ENCODE results near the gene ULK1. TPM values are rescaled to one million over a fixed set of nuclear protein-coding genes. Genes with fewer than 3 reads are reported as not detected.

The ULK1 gene
- total RNA-seq, 1 experiment from 2014 or later, result 67.8 TPM

DNA sequence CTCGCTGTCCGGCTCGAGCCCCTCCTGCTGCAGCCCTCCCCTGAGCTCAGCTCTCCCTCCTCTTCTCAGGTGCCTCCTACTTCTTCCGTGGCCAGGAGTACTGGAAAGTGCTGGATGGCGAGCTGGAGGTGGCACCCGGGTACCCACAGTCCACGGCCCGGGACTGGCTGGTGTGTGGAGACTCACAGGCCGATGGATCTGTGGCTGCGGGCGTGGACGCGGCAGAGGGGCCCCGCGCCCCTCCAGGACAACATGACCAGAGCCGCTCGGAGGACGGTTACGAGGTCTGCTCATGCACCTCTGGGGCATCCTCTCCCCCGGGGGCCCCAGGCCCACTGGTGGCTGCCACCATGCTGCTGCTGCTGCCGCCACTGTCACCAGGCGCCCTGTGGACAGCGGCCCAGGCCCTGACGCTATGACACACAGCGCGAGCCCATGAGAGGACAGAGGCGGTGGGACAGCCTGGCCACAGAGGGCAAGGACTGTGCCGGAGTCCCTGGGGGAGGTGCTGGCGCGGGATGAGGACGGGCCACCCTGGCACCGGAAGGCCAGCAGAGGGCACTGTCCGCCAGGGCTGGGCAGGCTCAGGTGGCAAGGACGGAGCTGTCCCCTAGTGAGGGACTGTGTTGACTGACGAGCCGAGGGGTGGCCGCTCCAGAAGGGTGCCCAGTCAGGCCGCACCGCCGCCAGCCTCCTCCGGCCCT, 43.4 kb upstream of the ULK1 start:
- ATAC-seq (peak; percentile 58), DNase-seq (ENCODE audit: low spot score) (peak; percentile 67)
- Mint-ChIP-seq H3K36me3 (peaks cover 14% of the 10 kb centered on the region), H3K4me1 (peaks cover 4% of the 10 kb centered on the region), H3K27me3 (ENCODE audit: low read depth) (peaks cover 1% of the 10 kb centered on the region; the same call in 1 of the 2 replicates), H3K9me3 (no peaks in the 10 kb centered on the region), H3K27ac (no peak overlapping the region), H3K4me3 (no peak overlapping the region)
- CTCF ChIA-PET, result interaction anchor here (0.6 to 1.5 kb wide), 13 partner anchors 12 to 151 kb away, joined by 3 to 8 read pairs (median 3); partner anchors contain the start of gene PUS1
- TF ChIP-seq CBFB (CRISPR knock-in tag; IDR thresholded peaks at IDR 0.05; ENCODE audit: low read depth) (no peak), FOXK1 (CRISPR knock-in tag; IDR thresholded peaks at IDR 0.05) (no peak), JAZF1 (CRISPR knock-in tag; IDR thresholded peaks at IDR 0.05) (no peak), SOX15 (CRISPR knock-in tag; IDR thresholded peaks at IDR 0.05) (no peak), ZNF317 (CRISPR knock-in tag; IDR thresholded peaks at IDR 0.05; ENCODE audit: borderline replicate concordance, low read depth) (peak; percentile 75), GRHL2 (CRISPR knock-in tag; IDR thresholded peaks at IDR 0.05; ENCODE audit: insufficient replicate concordance, severe bottlenecking) (no peak), ETV6 (CRISPR knock-in tag; IDR thresholded peaks at IDR 0.05) (peak; percentile 16; the same call in 1 of the 2 replicates), FOXP1 (CRISPR knock-in tag; IDR thresholded peaks at IDR 0.05; ENCODE audit: borderline replicate concordance) (0 out of 2 replicates have a peak, but pooled peaks have one; percentile 57), ZNF219 (CRISPR knock-in tag; IDR thresholded peaks at IDR 0.05; ENCODE audit: borderline replicate concordance) (no peak), SMAD4 (CRISPR knock-in tag; IDR thresholded peaks at IDR 0.05) (no peak)
- TF ChIP-seq, protein P1, sequence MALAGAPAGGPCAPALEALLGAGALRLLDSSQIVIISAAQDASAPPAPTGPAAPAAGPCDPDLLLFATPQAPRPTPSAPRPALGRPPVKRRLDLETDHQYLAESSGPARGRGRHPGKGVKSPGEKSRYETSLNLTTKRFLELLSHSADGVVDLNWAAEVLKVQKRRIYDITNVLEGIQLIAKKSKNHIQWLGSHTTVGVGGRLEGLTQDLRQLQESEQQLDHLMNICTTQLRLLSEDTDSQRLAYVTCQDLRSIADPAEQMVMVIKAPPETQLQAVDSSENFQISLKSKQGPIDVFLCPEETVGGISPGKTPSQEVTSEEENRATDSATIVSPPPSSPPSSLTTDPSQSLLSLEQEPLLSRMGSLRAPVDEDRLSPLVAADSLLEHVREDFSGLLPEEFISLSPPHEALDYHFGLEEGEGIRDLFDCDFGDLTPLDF (CRISPR knock-in tag; IDR thresholded peaks at IDR 0.05), result no peak
- TF ChIP-seq, protein P2, sequence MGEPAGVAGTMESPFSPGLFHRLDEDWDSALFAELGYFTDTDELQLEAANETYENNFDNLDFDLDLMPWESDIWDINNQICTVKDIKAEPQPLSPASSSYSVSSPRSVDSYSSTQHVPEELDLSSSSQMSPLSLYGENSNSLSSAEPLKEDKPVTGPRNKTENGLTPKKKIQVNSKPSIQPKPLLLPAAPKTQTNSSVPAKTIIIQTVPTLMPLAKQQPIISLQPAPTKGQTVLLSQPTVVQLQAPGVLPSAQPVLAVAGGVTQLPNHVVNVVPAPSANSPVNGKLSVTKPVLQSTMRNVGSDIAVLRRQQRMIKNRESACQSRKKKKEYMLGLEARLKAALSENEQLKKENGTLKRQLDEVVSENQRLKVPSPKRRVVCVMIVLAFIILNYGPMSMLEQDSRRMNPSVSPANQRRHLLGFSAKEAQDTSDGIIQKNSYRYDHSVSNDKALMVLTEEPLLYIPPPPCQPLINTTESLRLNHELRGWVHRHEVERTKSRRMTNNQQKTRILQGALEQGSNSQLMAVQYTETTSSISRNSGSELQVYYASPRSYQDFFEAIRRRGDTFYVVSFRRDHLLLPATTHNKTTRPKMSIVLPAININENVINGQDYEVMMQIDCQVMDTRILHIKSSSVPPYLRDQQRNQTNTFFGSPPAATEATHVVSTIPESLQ (CRISPR knock-in tag; IDR thresholded peaks at IDR 0.05), result no peak
- TF ChIP-seq, protein P3, sequence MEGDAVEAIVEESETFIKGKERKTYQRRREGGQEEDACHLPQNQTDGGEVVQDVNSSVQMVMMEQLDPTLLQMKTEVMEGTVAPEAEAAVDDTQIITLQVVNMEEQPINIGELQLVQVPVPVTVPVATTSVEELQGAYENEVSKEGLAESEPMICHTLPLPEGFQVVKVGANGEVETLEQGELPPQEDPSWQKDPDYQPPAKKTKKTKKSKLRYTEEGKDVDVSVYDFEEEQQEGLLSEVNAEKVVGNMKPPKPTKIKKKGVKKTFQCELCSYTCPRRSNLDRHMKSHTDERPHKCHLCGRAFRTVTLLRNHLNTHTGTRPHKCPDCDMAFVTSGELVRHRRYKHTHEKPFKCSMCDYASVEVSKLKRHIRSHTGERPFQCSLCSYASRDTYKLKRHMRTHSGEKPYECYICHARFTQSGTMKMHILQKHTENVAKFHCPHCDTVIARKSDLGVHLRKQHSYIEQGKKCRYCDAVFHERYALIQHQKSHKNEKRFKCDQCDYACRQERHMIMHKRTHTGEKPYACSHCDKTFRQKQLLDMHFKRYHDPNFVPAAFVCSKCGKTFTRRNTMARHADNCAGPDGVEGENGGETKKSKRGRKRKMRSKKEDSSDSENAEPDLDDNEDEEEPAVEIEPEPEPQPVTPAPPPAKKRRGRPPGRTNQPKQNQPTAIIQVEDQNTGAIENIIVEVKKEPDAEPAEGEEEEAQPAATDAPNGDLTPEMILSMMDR (IDR thresholded peaks at IDR 0.05), result peak; percentile 38
- TF ChIP-seq, protein P4, sequence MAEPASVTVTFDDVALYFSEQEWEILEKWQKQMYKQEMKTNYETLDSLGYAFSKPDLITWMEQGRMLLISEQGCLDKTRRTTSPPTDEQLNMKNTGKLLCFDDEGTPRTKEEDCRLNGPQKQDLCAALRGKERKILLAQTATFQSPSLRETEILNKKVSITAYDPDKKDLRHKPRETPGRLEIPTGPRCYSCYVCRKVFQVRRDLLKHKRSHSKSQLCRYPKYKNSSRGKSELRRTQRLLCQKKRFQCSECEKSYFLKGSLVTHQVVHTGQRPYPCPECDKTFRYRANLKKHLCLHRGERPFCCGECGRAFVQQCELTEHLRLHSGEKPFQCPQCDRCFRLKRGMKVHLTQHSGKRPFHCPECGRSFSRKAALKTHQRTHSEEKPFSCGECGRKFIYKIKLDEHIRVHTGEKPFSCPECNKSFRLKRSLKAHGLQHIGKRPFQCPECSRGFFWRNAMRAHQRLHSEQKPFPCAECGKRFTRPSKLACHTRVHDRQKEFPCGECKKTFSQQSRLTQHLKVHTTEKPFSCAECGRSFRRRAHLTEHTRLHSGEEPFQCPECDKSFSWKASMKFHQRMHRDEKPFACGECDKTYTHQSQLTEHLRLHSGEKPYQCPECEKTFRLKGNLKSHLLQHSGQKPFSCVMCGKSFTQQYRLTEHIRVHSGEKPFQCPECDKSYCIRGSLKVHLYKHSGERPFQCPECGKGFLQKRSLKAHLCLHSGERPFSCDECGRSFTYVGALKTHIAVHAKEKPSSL (CRISPR knock-in tag; conservative IDR thresholded peaks at IDR 0.05), result no peak
- POLR2A ChIA-PET, result no interaction called here

DNA sequence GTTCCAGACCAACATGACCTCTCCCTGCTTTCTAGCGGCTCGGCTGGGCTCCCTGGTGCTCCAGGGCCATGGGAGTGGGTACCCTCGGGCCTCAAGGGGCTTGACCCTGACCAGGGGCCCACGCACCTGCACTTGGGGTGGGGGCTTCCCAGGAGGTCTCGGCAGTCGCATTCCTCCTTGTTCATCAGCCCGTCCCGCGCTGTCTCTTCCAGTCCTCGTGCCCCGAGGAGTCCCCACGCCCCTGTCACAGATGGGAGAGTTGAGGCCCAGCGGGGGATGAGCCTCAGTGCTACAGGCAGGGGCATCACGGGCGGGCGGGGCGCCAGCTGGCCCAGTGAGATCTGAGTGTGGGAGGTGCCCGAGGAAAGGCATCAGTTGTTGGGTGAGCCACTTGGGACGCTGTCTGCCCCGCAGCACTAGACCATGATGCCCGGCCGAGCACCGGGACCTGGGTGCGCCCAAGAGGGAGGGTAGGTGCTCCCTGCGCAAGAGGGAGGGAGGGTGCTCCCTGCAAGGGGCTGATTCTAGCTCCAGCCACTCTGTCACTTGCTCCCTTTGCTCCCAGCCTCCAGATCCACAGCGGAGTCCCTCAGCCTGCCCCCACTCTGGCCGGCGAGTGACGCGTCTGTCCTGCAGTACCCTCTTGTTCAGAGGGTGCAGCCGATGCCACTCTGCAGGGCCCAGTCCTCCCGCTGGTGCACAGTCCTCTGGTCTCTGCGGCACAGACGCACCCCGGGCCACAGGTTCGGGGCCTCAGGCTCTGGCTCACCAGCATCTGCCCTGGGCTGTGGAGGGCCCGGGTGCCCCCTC, 42.5 kb upstream of the ULK1 start:
- H3K27me3 Mint-ChIP-seq (ENCODE audit: low read depth), result peaks cover 7% of the 10 kb centered on the region
- peaks cover 6% of the 10 kb centered on the region for H3K36me3 Mint-ChIP-seq
- H3K27ac Mint-ChIP-seq, result no peak overlapping the region
- peaks cover 10% of the 10 kb centered on the region for H3K4me1 Mint-ChIP-seq
- H3K4me3 Mint-ChIP-seq, result no peak overlapping the region
- POLR2A ChIA-PET, result no interaction called here
- CTCF ChIA-PET, result interaction anchor here (0.6 to 1.5 kb wide), 13 partner anchors 11 to 150 kb away, joined by 3 to 8 read pairs (median 3); partner anchors contain the start of gene PUS1
- no peaks in the 10 kb centered on the region for H3K9me3 Mint-ChIP-seq
- ATAC-seq (no peak), DNase-seq (ENCODE audit: low spot score) (no peak)
- TF ChIP-seq ZNF317 (CRISPR knock-in tag; IDR thresholded peaks at IDR 0.05; ENCODE audit: borderline replicate concordance, low read depth), result no peak
- TF ChIP-seq, protein P5, sequence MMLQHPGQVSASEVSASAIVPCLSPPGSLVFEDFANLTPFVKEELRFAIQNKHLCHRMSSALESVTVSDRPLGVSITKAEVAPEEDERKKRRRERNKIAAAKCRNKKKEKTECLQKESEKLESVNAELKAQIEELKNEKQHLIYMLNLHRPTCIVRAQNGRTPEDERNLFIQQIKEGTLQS (CRISPR knock-in tag; conservative IDR thresholded peaks at IDR 0.05), result no peak
- no peak for TF ChIP-seq SOX15 (CRISPR knock-in tag; IDR thresholded peaks at IDR 0.05)
- TF ChIP-seq TP53 (CRISPR knock-in tag; IDR thresholded peaks at IDR 0.05), result no peak
- TF ChIP-seq, protein P6, sequence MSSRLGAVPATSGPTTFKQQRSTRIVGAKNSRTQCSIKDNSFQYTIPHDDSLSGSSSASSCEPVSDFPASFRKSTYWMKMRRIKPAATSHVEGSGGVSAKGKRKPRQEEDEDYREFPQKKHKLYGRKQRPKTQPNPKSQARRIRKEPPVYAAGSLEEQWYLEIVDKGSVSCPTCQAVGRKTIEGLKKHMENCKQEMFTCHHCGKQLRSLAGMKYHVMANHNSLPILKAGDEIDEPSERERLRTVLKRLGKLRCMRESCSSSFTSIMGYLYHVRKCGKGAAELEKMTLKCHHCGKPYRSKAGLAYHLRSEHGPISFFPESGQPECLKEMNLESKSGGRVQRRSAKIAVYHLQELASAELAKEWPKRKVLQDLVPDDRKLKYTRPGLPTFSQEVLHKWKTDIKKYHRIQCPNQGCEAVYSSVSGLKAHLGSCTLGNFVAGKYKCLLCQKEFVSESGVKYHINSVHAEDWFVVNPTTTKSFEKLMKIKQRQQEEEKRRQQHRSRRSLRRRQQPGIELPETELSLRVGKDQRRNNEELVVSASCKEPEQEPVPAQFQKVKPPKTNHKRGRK (CRISPR knock-in tag; IDR thresholded peaks at IDR 0.05; ENCODE audit: borderline replicate concordance), result no peak
- TF ChIP-seq, protein P7, sequence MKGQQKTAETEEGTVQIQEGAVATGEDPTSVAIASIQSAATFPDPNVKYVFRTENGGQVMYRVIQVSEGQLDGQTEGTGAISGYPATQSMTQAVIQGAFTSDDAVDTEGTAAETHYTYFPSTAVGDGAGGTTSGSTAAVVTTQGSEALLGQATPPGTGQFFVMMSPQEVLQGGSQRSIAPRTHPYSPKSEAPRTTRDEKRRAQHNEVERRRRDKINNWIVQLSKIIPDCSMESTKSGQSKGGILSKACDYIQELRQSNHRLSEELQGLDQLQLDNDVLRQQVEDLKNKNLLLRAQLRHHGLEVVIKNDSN (CRISPR knock-in tag; IDR thresholded peaks at IDR 0.05), result no peak
- TF ChIP-seq CREM (CRISPR knock-in tag; IDR thresholded peaks at IDR 0.05), result no peak
- TF ChIP-seq, protein P1 (CRISPR knock-in tag; IDR thresholded peaks at IDR 0.05), result no peak
- TF ChIP-seq GTF2I (CRISPR knock-in tag; conservative IDR thresholded peaks at IDR 0.05), result no peak
- TF ChIP-seq NFYB (CRISPR knock-in tag; conservative IDR thresholded peaks at IDR 0.05; ENCODE audit: low read depth), result no peak
